ENCODE data around the gene SPATS2.

SPATS2 gene

GRCh38 chr12:49345825-49346658 is 21.2 kb upstream of the SPATS2 start:
- Histone ChIP-seq H3K27ac (no peak overlapping the region), H3K4me3 (peak overlapping the region; percentile 42; the same call in 1 of the 2 replicates), H3K9ac (ENCODE audit: insufficient read length) (no peak overlapping the region), H3K9me3 (ENCODE audit: low read depth, low read length) (no peaks in the 10 kb centered on the region), H3K36me3 (ENCODE audit: insufficient read depth, low read length) (no peaks in the 10 kb centered on the region)
- no peak for TF ChIP-seq POLR2AphosphoS5 (IDR thresholded peaks at IDR 0.05; ENCODE audit: borderline replicate concordance, low read depth, low read length)
- no peak for TF ChIP-seq EZH2 (IDR thresholded peaks at IDR 0.05)
- TF ChIP-seq FOXP2 (optimal IDR thresholded peaks at IDR 0.05; ENCODE audit: control extremely low read depth, extremely low read length, insufficient read depth) = no peak
- DNase-seq (ENCODE audit: low read depth, low spot score) = no peak

GRCh38 chr12:49346659-49347310 is 20.5 kb upstream of the SPATS2 start, which contains the start of gene DNAJC22:
Gene DNAJC22 (plus strand): TSS chr12:49346888. CDS start chr12:49348873, 1,985 bp downstream.
- no peak for TF ChIP-seq FOXP2 (optimal IDR thresholded peaks at IDR 0.05; ENCODE audit: control extremely low read depth, extremely low read length, insufficient read depth)
- TF ChIP-seq POLR2AphosphoS5 (IDR thresholded peaks at IDR 0.05; ENCODE audit: borderline replicate concordance, low read depth, low read length) = no peak
- H3K4me3 ChIP-seq = peak within 1 kb of the TSS; percentile 72
- no peak for DNase-seq (ENCODE audit: low read depth, low spot score)
- no peak within 1 kb of the TSS for H3K27ac ChIP-seq
- H3K9ac ChIP-seq (ENCODE audit: insufficient read length) = peak within 1 kb of the TSS; percentile 57
- no peaks in the 10 kb centered on the region for H3K9me3 ChIP-seq (ENCODE audit: low read depth, low read length)
- no peaks in the 10 kb centered on the region for H3K36me3 ChIP-seq (ENCODE audit: insufficient read depth, low read length)

- Histone ChIP-seq H3K36me3 (ENCODE audit: insufficient read depth, low read length) (no peaks in the 10 kb centered on the region), H3K27ac (no peak overlapping the region), H3K9me3 (ENCODE audit: low read depth, low read length) (no peaks in the 10 kb centered on the region), H3K4me3 (peak overlapping the region; percentile 72), H3K9ac (ENCODE audit: insufficient read length) (peak overlapping the region; percentile 57)
- no peak for TF ChIP-seq FOXP2 (optimal IDR thresholded peaks at IDR 0.05; ENCODE audit: control extremely low read depth, extremely low read length, insufficient read depth)
- TF ChIP-seq POLR2AphosphoS5 (IDR thresholded peaks at IDR 0.05; ENCODE audit: borderline replicate concordance, low read depth, low read length) = no peak
- TF ChIP-seq EZH2 (IDR thresholded peaks at IDR 0.05) = no peak
- DNase-seq (ENCODE audit: low read depth, low spot score) = no peak
Observed at GRCh38 chr12:49347311-49348193, 19.7 kb upstream of the SPATS2 start.

GRCh38 chr12:49348781-49349180 is 18.5 kb upstream of the SPATS2 start:
- Histone ChIP-seq H3K4me3 (no peak overlapping the region), H3K36me3 (ENCODE audit: insufficient read depth, low read length) (no peaks in the 10 kb centered on the region), H3K9ac (ENCODE audit: insufficient read length) (no peak overlapping the region), H3K9me3 (ENCODE audit: low read depth, low read length) (no peaks in the 10 kb centered on the region), H3K27ac (no peak overlapping the region)
- DNase-seq (ENCODE audit: low read depth, low spot score) = no peak
- TF ChIP-seq POLR2AphosphoS5 (IDR thresholded peaks at IDR 0.05; ENCODE audit: borderline replicate concordance, low read depth, low read length) = no peak
- TF ChIP-seq FOXP2 (optimal IDR thresholded peaks at IDR 0.05; ENCODE audit: control extremely low read depth, extremely low read length, insufficient read depth) = no peak

- TF ChIP-seq FOXP2 (optimal IDR thresholded peaks at IDR 0.05; ENCODE audit: control extremely low read depth, extremely low read length, insufficient read depth) (no peak), POLR2AphosphoS5 (IDR thresholded peaks at IDR 0.05; ENCODE audit: borderline replicate concordance, low read depth, low read length) (no peak), EZH2 (IDR thresholded peaks at IDR 0.05) (no peak)
- H3K9me3 ChIP-seq (ENCODE audit: low read depth, low read length) = no peaks in the 10 kb centered on the region
- no peaks in the 10 kb centered on the region for H3K36me3 ChIP-seq (ENCODE audit: insufficient read depth, low read length)
- H3K4me3 ChIP-seq = no peak overlapping the region
- DNase-seq (ENCODE audit: low read depth, low spot score) = no peak
- no peak overlapping the region for H3K9ac ChIP-seq (ENCODE audit: insufficient read length)
- no peak overlapping the region for H3K27ac ChIP-seq
Observed at GRCh38 chr12:49349266-49349665, 18.0 kb upstream of the SPATS2 start.

GRCh38 chr12:49352351-49352750 is 14.9 kb upstream of the SPATS2 start:
- no peak for DNase-seq (ENCODE audit: low read depth, low spot score)
- Histone ChIP-seq H3K9ac (ENCODE audit: insufficient read length) (no peak overlapping the region), H3K27ac (no peak overlapping the region), H3K9me3 (ENCODE audit: low read depth, low read length) (no peaks in the 10 kb centered on the region), H3K36me3 (ENCODE audit: insufficient read depth, low read length) (no peaks in the 10 kb centered on the region), H3K4me3 (no peak overlapping the region)
- TF ChIP-seq FOXP2 (optimal IDR thresholded peaks at IDR 0.05; ENCODE audit: control extremely low read depth, extremely low read length, insufficient read depth) = no peak
- TF ChIP-seq POLR2AphosphoS5 (IDR thresholded peaks at IDR 0.05; ENCODE audit: borderline replicate concordance, low read depth, low read length) = no peak

- Histone ChIP-seq H3K4me3 (no peak overlapping the region), H3K9ac (ENCODE audit: insufficient read length) (no peak overlapping the region), H3K9me3 (ENCODE audit: low read depth, low read length) (no peaks in the 10 kb centered on the region), H3K36me3 (ENCODE audit: insufficient read depth, low read length) (no peaks in the 10 kb centered on the region), H3K27ac (no peak overlapping the region)
- TF ChIP-seq FOXP2 (optimal IDR thresholded peaks at IDR 0.05; ENCODE audit: control extremely low read depth, extremely low read length, insufficient read depth) = no peak
- TF ChIP-seq POLR2AphosphoS5 (IDR thresholded peaks at IDR 0.05; ENCODE audit: borderline replicate concordance, low read depth, low read length) = no peak
- no peak for TF ChIP-seq EZH2 (IDR thresholded peaks at IDR 0.05)
- DNase-seq (ENCODE audit: low read depth, low spot score) = no peak
Observed at GRCh38 chr12:49355913-49356312, 11.3 kb upstream of the SPATS2 start.

Measured in SK-N-MC (cell line).